Pancreas (tissue), 10 donors: ENCODE data around the gene MAN2A2. TPM values are rescaled to one million over a fixed set of nuclear protein-coding genes. Genes with fewer than 3 reads are reported as not detected.
A peak's percentile ranks its signal among the peaks of the same experiment; 100 is the strongest.

ENCODE experiments used
- ATAC-seq, 4 donors: fragments of 200-7000 bp; cut with Tn5 transposase; one replicate each; pipeline versions ENCODE4 v1.8.0 to v1.9.1; 2020; ENCODE audit warnings: mild to moderate bottlenecking in 4 of 4, moderate library complexity in 4 of 4
- DNase-seq, 6 donors: peaks; one replicate each; pipeline ENCODE4 v3.0.0-alpha.2; 2020
- FAIRE-seq: peaks from 2 replicates; lab custom pipeline; 2012; peaks lifted over from hg19 to GRCh38; lab: Jason Lieb, UNC
- H3K27ac ChIP-seq, 4 donors: fragments of 200-600 bp; sonication (generic); 1 replicate in 3 of 4; 2 replicates in 1 of 4; pipeline versions ENCODE4 v1.5.0 to v1.8.0; 2020
- H3K27me3 ChIP-seq, 4 donors: fragments of 200-600 bp; one replicate each; pipeline ENCODE4 v1.8.0; 2021
- H3K36me3 ChIP-seq, 3 donors: fragments of 200-600 bp; sonication (generic) in 1 of 3; one replicate each; pipeline versions ENCODE4 v1.5.0 to v1.8.0; 2020 to 2021
- H3K4me1 ChIP-seq, 3 donors: fragments of 200-600 bp; one replicate each; pipeline ENCODE4 v1.8.0; 2021
- H3K4me3 ChIP-seq, 4 donors: fragments of 200-600 bp; sonication (generic) in 2 of 4; one replicate each; pipeline versions ENCODE4 v1.5.0 to v1.8.0; 2020 to 2021
- H3K9me3 ChIP-seq, 4 donors: fragments of 200-600 bp; one replicate each; pipeline ENCODE4 v1.8.0; 2021
- WGBS, 2 donors: extraction: QIAGEN DNeasy Blood & Tissue Kit; methylation state at CpG; one replicate each; pipeline ENCODE4 v1.1.7; 2013; 5-methylcytosine and 5-hydroxymethylcytosine counted together
- intact Hi-C, 3 donors: fragments of 100-400 bp; cut with DNase I; formaldehyde crosslinking; loops; one replicate each; pipeline versions ENCODE4 v1.11.1 to v1.14.2; 2022
- polyA plus RNA-seq, 2 donors: library from polyadenylated mRNA; stranded (reverse); fragments of 200-250 nt; gene quantifications; one replicate each; pipeline ENCODE4 v1.2.3, GENCODE V29; 2013
- total RNA-seq, 6 donors: library from RNA; stranded (reverse); fragmentation: NEBNext Ultra II Directional in 4 of 6; extraction: Animal tissue kit (Norgen Biotek cat#: 25700) in 4 of 6; gene quantifications; one replicate each; pipeline versions ENCODE4 v1.2.1 to v1.2.4, GENCODE V29; 2021 to 2023
- TF ChIP-seq, protein P1 (sequence below), 4 donors: fragments of 200-600 bp; sonication (generic) in 3 of 4; IDR thresholded peaks; one replicate each; pipeline versions ENCODE4 v1.5.0 to v1.8.0; 2021; ENCODE audit warnings: antibody characterized with exemption in 4 of 4
- donor health status: healthy with polysubstance abuse.
- donor health status: DM: no; HTN: no; CAD: no; lungs with moderate emphysema.
- donor health status: DM: no; HTN: no; CAD: no.
- donor health status: control.
- donor health status: control.
- donor health status: Bipolar disorder and iron deficiency.
- donor health status: DM: yes; HTN: yes; CAD: no.
- donor health status: DM: no; HTN: no; CAD: no.
- donor health status: DM: no; HTN: no; CAD: no.
- donor health status: DM: yes; HTN: yes; CAD: no.

MAN2A2 gene
- total and polyA plus RNA-seq, 8 donors = 56.6 to 118 (median 67.7) TPM

- intact Hi-C loops = no loop called here
Measured at GRCh38 chr15:90946538-90946937, 43.4 kb downstream of the MAN2A2 start.

GRCh38 chr15:90946941-90947576 is 44.0 kb downstream of the MAN2A2 start:
- Histone ChIP-seq H3K9me3 (no peaks in the 10 kb centered on the region), H3K27me3 (no peaks in the 10 kb centered on the region), H3K36me3 (peaks cover 0 to 76% (median 43%) of the 10 kb centered on the region in 3 donors), H3K4me1 (no peaks in the 10 kb centered on the region), H3K27ac (no peak overlapping the region), H3K4me3 (no peak overlapping the region)
- DNase-seq (no peak), ATAC-seq (no peak), FAIRE-seq (no peak)
- TF ChIP-seq, protein P1, sequence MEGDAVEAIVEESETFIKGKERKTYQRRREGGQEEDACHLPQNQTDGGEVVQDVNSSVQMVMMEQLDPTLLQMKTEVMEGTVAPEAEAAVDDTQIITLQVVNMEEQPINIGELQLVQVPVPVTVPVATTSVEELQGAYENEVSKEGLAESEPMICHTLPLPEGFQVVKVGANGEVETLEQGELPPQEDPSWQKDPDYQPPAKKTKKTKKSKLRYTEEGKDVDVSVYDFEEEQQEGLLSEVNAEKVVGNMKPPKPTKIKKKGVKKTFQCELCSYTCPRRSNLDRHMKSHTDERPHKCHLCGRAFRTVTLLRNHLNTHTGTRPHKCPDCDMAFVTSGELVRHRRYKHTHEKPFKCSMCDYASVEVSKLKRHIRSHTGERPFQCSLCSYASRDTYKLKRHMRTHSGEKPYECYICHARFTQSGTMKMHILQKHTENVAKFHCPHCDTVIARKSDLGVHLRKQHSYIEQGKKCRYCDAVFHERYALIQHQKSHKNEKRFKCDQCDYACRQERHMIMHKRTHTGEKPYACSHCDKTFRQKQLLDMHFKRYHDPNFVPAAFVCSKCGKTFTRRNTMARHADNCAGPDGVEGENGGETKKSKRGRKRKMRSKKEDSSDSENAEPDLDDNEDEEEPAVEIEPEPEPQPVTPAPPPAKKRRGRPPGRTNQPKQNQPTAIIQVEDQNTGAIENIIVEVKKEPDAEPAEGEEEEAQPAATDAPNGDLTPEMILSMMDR (IDR thresholded peaks at IDR 0.05) = no peak
- WGBS, 2 donors = 89 to 92% methylated on average over 8 of the region's 8 CpGs
- intact Hi-C loops = no loop called here

More at GRCh38 chr15:90946538-90946937, 43.4 kb downstream of the MAN2A2 start:
- H3K4me1 ChIP-seq = no peaks in the 10 kb centered on the region
- no peak for DNase-seq
- H3K4me3 ChIP-seq = no peak overlapping the region
- H3K27me3 ChIP-seq = no peaks in the 10 kb centered on the region
- no peak overlapping the region for H3K27ac ChIP-seq
- FAIRE-seq = no peak
- TF ChIP-seq, protein P1 (IDR thresholded peaks at IDR 0.05) = no peak
- 90 to 93% methylated on average over 16 of the region's 16 CpGs for WGBS, 2 donors
- no peak for ATAC-seq
- peaks cover 0 to 75% (median 43%) of the 10 kb centered on the region in 3 donors for H3K36me3 ChIP-seq
- H3K9me3 ChIP-seq = no peaks in the 10 kb centered on the region

- FAIRE-seq = no peak
- intact Hi-C loops = no loop called here
- 91 to 94% methylated on average over 18 of the region's 18 CpGs for WGBS, 2 donors
- Histone ChIP-seq H3K9me3 (no peaks in the 10 kb centered on the region), H3K36me3 (peaks cover 0 to 73% (median 36%) of the 10 kb centered on the region in 3 donors), H3K4me3 (no peak overlapping the region), H3K4me1 (no peaks in the 10 kb centered on the region), H3K27ac (no peak overlapping the region), H3K27me3 (no peaks in the 10 kb centered on the region)
- TF ChIP-seq, protein P1 (IDR thresholded peaks at IDR 0.05) = no peak
- peak in 1 of 6 donors; percentile 78 for DNase-seq
- ATAC-seq = no peak
Measured at GRCh38 chr15:90947577-90948357, 44.7 kb downstream of the MAN2A2 start.

GRCh38 chr15:90948506-90948905 is 45.4 kb downstream of the MAN2A2 start:
- intact Hi-C loops = no loop called here
- Histone ChIP-seq H3K9me3 (no peaks in the 10 kb centered on the region), H3K27ac (no peak overlapping the region), H3K36me3 (peaks cover 0 to 70% (median 30%) of the 10 kb centered on the region in 3 donors), H3K27me3 (no peaks in the 10 kb centered on the region), H3K4me3 (no peak overlapping the region), H3K4me1 (no peaks in the 10 kb centered on the region)
- TF ChIP-seq, protein P1 (IDR thresholded peaks at IDR 0.05) = no peak
- no peak for ATAC-seq
- WGBS, 2 donors = 98 to 100% methylated on average over 8 of the region's 8 CpGs
- FAIRE-seq = no peak
- no peak for DNase-seq
